Activated CD4-positive, alpha-beta T cell treated with anti-CD3 and anti-CD28 coated beads for 36 hours (primary cell): Measurements from ENCODE around the gene TTC6. TPM values are rescaled to one million over a fixed set of nuclear protein-coding genes. Genes with fewer than 3 reads are reported as not detected.

Experiments used
- ATAC-seq: fragments of 200-7000 bp; cut with Tn5 transposase; one replicate; pipeline ENCODE4 v1.10.0; 2021; ENCODE audit warnings: mild to moderate bottlenecking, moderate library complexity
- CTCF ChIA-PET: fragments of 350-600 bp; sonication (Branson Sonifier 250); formaldehyde crosslinking; loops from one replicate; lab custom pipeline; 2021; ENCODE audit warnings: antibody characterized with exemption; lab: Charles Lee
- POLR2A ChIA-PET: fragments of 350-600 bp; sonication (Branson Sonifier 250); formaldehyde crosslinking; loops from one replicate; lab custom pipeline; 2021; ENCODE audit warnings: antibody characterized with exemption, inconsistent platforms; lab: Charles Lee
- DNase-seq: peaks from one replicate; pipeline ENCODE4 v3.0.0-alpha.2; 2020
- H3K27ac Mint-ChIP-seq: one replicate; pipeline ENCODE4 v1.8.0; 2021; ENCODE audit warnings: mixed read lengths
- H3K27me3 Mint-ChIP-seq: one replicate; pipeline ENCODE4 v1.8.0; 2021; ENCODE audit warnings: mixed read lengths
- H3K36me3 Mint-ChIP-seq: one replicate; pipeline ENCODE4 v1.8.0; 2021; ENCODE audit warnings: low read depth, mixed read lengths
- H3K4me1 Mint-ChIP-seq: one replicate; pipeline ENCODE4 v1.8.0; 2021; ENCODE audit warnings: mixed read lengths
- H3K4me3 Mint-ChIP-seq: one replicate; pipeline ENCODE4 v1.8.0; 2021; ENCODE audit warnings: mild to moderate bottlenecking, moderate library complexity, mixed read lengths
- H3K9me3 Mint-ChIP-seq: one replicate; pipeline ENCODE4 v1.8.0; 2021; ENCODE audit warnings: low read depth, mixed read lengths
- intact Hi-C, 2 experiments: fragments of 100-400 bp; cut with DNase I in 1 of 2; cut with micrococcal nuclease in 1 of 2; formaldehyde crosslinking; loops; one replicate each; pipeline versions ENCODE4 v1.14.2 to v1.15.1; 2022 to 2024; cut with DNase I, micrococcal nuclease
- total RNA-seq, 2 experiments: library from RNA; stranded (reverse); gene quantifications; one replicate each; pipeline ENCODE4 v1.2.3, GENCODE V29; 2021

The TTC6 gene
- total RNA-seq, 2 experiments from 2014 or later = not detected

GRCh38 chr14:37592482-37593408, 2.7 kb upstream of the TTC6 start:
- ChIA-PET CTCF (interaction anchor here (0.8 kb wide), 1 partner anchor 605 kb away, joined by 3 read pairs; no protein-coding TSS in a partner anchor), POLR2A (no interaction called here)
- DNase-seq (no peak), ATAC-seq (no peak)
- Mint-ChIP-seq H3K4me1 (peaks cover 20% of the 10 kb centered on the region), H3K27me3 (peaks cover 68% of the 10 kb centered on the region), H3K9me3 (peaks cover 15% of the 10 kb centered on the region), H3K27ac (no peak overlapping the region), H3K4me3 (no peak overlapping the region), H3K36me3 (peaks cover 4% of the 10 kb centered on the region)
- intact Hi-C loops = loop anchor here (2.0 to 10.0 kb wide), 6 partner anchors 482 to 1268 kb away; partner anchors contain the start of genes MBIP (in 1 of the 2) and PAX9 (in 1 of the 2)

GRCh38 chr14:37593511-37594237, 1.8 kb upstream of the TTC6 start:
- Mint-ChIP-seq H3K36me3 (peaks cover 5% of the 10 kb centered on the region), H3K9me3 (peaks cover 15% of the 10 kb centered on the region), H3K27ac (peak overlapping the region; percentile 29), H3K27me3 (peaks cover 67% of the 10 kb centered on the region), H3K4me3 (peak overlapping the region; percentile 53), H3K4me1 (peaks cover 21% of the 10 kb centered on the region)
- no peak for ATAC-seq
- ChIA-PET POLR2A (no interaction called here), CTCF (interaction anchor here (0.8 kb wide), 1 partner anchor 606 kb away, joined by 3 read pairs; no protein-coding TSS in a partner anchor)
- DNase-seq = no peak
- intact Hi-C loops = loop anchor here (2.0 to 10.0 kb wide), 7 partner anchors 347 to 1269 kb away; partner anchors contain the start of genes MBIP (in 1 of the 2) and PAX9 (in 1 of the 2)

- Mint-ChIP-seq H3K9me3 (peaks cover 12% of the 10 kb centered on the region), H3K4me1 (peaks cover 28% of the 10 kb centered on the region), H3K36me3 (peaks cover 8% of the 10 kb centered on the region), H3K27me3 (peaks cover 66% of the 10 kb centered on the region), H3K4me3 (peak overlapping the region; percentile 53), H3K27ac (peak overlapping the region; percentile 29)
- intact Hi-C loops = loop anchor here (2.0 to 10.0 kb wide), 6 partner anchors 348 to 1270 kb away; partner anchors contain the start of genes MBIP (in 1 of the 2) and PAX9 (in 1 of the 2)
- POLR2A ChIA-PET = no interaction called here
- ATAC-seq = no peak
- CTCF ChIA-PET = no interaction called here
- peak; percentile 75 for DNase-seq
Measured at GRCh38 chr14:37594238-37594970, 1.0 kb upstream of the TTC6 start.

- DNase-seq = peak; percentile 91
- Mint-ChIP-seq H3K27me3 (peaks cover 70% of the 10 kb centered on the region), H3K9me3 (peaks cover 10% of the 10 kb centered on the region), H3K27ac (no peak overlapping the region), H3K4me1 (peaks cover 35% of the 10 kb centered on the region), H3K4me3 (peak overlapping the region; percentile 66), H3K36me3 (peaks cover 8% of the 10 kb centered on the region)
- ChIA-PET CTCF (interaction anchor here (0.7 kb wide), 1 partner anchor 9 kb away, joined by 3 read pairs; no protein-coding TSS in a partner anchor), POLR2A (no interaction called here)
- peak; percentile 95 for ATAC-seq
- intact Hi-C loops = loop anchor here in 1 of 2 experiments (2.0 to 10.0 kb wide), 4 partner anchors 349 to 1271 kb away; partner anchors contain the start of gene MBIP
Measured at GRCh38 chr14:37595809-37596621, 586 bp downstream of the TTC6 start.

- no peak for ATAC-seq
- no peak overlapping the region for H3K4me3 Mint-ChIP-seq
- ChIA-PET CTCF (no interaction called here), POLR2A (no interaction called here)
- peaks cover 35% of the 10 kb centered on the region for H3K4me1 Mint-ChIP-seq
- no peak for DNase-seq
- intact Hi-C loops = loop anchor here in 1 of 2 experiments (5.0 to 10.0 kb wide), 3 partner anchors 478 to 1272 kb away; partner anchors contain the start of gene MBIP
- peaks cover 71% of the 10 kb centered on the region for H3K27me3 Mint-ChIP-seq
- peaks cover 8% of the 10 kb centered on the region for H3K9me3 Mint-ChIP-seq
- no peak overlapping the region for H3K27ac Mint-ChIP-seq
- peaks cover 8% of the 10 kb centered on the region for H3K36me3 Mint-ChIP-seq
Measured at GRCh38 chr14:37596790-37597472, 1.5 kb downstream of the TTC6 start.

- Mint-ChIP-seq H3K4me3 (no peak overlapping the region), H3K9me3 (peaks cover 7% of the 10 kb centered on the region), H3K4me1 (peaks cover 34% of the 10 kb centered on the region), H3K36me3 (peaks cover 6% of the 10 kb centered on the region), H3K27me3 (peaks cover 68% of the 10 kb centered on the region), H3K27ac (no peak overlapping the region)
- ATAC-seq (no peak), DNase-seq (no peak)
- intact Hi-C loops = loop anchor here in 1 of 2 experiments (5.0 to 10.0 kb wide), 3 partner anchors 477 to 1273 kb away; partner anchors contain the start of gene MBIP
- POLR2A ChIA-PET = no interaction called here
- CTCF ChIA-PET = no interaction called here
Measured at GRCh38 chr14:37597538-37597913, 2.1 kb downstream of the TTC6 start.

GRCh38 chr14:37597914-37598746, 2.7 kb downstream of the TTC6 start:
- ATAC-seq = no peak

GRCh38 chr14:37598747-37599506, 3.5 kb downstream of the TTC6 start:
- no peak for ATAC-seq
- H3K9me3 Mint-ChIP-seq = peaks cover 6% of the 10 kb centered on the region
- no peak overlapping the region for H3K27ac Mint-ChIP-seq

More at GRCh38 chr14:37597914-37598746, 2.7 kb downstream of the TTC6 start:
- Mint-ChIP-seq H3K9me3 (peaks cover 7% of the 10 kb centered on the region), H3K4me3 (no peak overlapping the region), H3K27me3 (peaks cover 66% of the 10 kb centered on the region), H3K36me3 (peaks cover 5% of the 10 kb centered on the region), H3K4me1 (peaks cover 33% of the 10 kb centered on the region), H3K27ac (no peak overlapping the region)
- intact Hi-C loops = loop anchor here in 1 of 2 experiments (5.0 to 10.0 kb wide), 3 partner anchors 477 to 1273 kb away; partner anchors contain the start of gene MBIP
- ChIA-PET CTCF (no interaction called here), POLR2A (no interaction called here)
- DNase-seq = no peak

More at GRCh38 chr14:37598747-37599506, 3.5 kb downstream of the TTC6 start:
- POLR2A ChIA-PET = no interaction called here
- Mint-ChIP-seq H3K4me1 (peaks cover 33% of the 10 kb centered on the region), H3K36me3 (peaks cover 5% of the 10 kb centered on the region), H3K4me3 (no peak overlapping the region), H3K27me3 (peaks cover 65% of the 10 kb centered on the region)
- CTCF ChIA-PET = interaction anchor here (1.0 kb wide), 1 partner anchor 40 kb away, joined by 3 read pairs; no protein-coding TSS in a partner anchor
- intact Hi-C loops = loop anchor here in 1 of 2 experiments (5.0 to 10.0 kb wide), 3 partner anchors 476 to 1274 kb away; partner anchors contain the start of gene MBIP
- no peak for DNase-seq
